Activated CD4-positive, alpha-beta T cell treated with anti-CD3 and anti-CD28 coated beads, Interleukin-2, amount 50 U/mL, for 24 hours (primary cell): Measurements from ENCODE around the gene RAB14.

Source experiments
- DNase-seq, 2 donors: peaks; one replicate each; pipeline ENCODE4 v3.0.0-alpha.2; 2020; ENCODE audit warnings: low read depth in 1 of 2, low spot score in 1 of 2

RAB14 gene

DNA sequence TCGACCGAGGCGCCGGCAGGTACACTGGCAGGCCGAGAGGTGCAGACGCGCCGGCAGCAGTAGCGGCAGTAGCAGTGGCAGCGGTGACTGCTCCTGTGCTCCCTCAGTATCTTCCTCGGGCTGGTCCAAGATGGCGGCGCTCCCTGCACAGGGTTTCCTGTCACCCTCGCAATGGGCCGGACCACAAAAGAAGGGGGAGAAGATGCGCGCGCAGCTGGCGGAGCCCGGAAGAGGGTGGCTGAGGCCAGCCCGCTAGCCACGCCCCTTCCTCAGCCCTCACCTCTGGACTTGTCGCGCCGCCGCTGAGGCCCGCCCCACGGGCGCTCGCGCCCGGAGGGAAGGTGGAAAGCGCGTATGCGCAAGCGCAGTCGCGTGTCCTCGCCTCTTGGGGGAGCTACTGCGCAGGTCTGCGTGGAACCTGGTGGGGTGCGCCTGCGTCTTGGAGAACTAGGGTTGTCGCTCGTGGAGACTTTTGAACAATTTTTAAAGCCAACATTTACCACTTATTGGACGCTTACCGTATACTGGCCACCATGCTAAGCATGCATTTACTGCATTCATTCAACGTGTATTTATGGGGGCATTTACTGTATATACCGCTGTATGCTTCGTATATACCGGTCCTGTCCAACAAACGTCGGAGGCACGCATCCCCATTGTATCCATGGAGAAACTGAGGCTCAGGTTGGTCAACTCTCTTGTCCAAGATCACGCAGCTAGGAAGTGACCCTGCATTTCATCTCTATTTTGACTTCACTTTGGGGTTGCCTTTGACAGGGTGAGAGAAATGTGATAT is at the start of gene RAB14:
Gene RAB14, minus strand, starts transcription at position 132 of the 796 bp plus-strand sequence. CDS start 8,457 bp downstream, outside the sequence.
- DNase-seq: peak; percentile 99 to 100

DNA sequence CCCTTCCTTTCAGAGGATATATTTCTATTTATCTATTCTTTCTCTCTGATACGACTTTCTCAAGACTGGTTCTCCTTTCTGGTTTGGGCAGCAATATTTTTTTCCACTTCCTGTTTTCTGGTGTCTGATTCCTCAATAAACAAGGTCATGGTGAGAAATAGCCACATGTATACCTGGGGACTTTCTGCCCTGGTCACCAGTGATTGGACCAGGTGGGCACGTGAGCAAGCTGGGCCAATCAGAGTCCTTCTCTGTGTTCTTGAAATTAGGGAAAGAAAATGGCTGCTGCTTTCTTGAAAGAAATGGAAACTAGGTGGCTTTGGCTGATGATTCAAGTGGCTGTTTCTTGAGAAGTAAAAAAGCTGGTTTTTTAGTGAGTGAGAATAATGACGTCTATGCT is 47.9 kb upstream of the RAB14 start:
- DNase-seq: no peak

DNA sequence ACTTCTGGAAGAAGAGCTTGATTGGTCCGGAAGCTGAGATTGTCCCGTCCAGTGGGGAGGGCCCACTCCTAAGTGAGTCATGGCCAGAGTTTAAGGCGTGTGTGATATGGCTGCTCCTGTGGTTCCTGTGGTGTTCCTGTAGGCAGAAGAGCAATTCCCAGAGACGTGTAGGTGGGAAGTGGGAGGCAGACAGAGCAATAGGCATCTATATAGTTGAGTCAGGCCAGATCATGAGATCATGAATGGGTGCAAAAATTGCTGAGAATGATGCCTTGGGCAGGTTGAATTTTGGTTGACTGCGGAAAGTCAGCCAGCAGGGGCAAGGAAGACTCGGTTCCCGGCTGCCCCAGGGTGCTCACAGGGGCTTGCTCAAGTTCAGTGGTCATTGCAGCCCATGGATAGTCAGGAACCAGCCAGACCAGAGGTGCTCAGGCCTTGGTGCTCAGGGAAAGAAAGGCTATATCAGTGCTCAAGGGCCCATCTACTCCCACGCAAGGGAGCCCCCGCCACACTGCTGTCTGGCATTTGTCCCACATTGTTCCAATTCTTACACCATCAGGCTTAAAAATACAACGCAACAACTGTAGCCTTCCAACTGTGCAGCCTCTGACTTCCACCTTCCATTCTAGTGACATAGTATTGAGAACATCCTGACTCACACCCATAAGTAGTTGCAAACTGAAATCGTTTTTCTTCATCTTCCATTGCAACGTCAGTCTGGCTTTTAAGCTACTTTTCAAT is 45.3 kb upstream of the RAB14 start:
- DNase-seq: no peak

DNA sequence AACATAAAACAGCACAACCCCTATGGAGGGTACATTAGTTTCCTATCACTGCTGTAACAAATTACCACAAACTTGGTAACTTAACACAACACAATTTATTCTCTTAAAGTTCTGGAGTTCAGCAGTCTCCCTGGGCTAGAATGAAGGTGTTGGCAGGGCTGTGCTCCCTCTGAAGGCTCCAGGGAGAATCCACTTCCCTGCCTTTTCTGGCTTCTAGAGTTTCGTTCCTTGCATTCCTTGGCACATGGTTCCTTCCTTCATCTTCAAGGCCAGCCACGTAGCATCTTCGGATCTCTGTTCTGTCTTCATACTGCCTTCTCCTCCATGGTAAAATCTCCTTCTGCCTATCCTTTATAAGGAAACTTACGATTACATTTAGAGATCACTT is 41.3 kb upstream of the RAB14 start:
- DNase-seq: no peak

DNA sequence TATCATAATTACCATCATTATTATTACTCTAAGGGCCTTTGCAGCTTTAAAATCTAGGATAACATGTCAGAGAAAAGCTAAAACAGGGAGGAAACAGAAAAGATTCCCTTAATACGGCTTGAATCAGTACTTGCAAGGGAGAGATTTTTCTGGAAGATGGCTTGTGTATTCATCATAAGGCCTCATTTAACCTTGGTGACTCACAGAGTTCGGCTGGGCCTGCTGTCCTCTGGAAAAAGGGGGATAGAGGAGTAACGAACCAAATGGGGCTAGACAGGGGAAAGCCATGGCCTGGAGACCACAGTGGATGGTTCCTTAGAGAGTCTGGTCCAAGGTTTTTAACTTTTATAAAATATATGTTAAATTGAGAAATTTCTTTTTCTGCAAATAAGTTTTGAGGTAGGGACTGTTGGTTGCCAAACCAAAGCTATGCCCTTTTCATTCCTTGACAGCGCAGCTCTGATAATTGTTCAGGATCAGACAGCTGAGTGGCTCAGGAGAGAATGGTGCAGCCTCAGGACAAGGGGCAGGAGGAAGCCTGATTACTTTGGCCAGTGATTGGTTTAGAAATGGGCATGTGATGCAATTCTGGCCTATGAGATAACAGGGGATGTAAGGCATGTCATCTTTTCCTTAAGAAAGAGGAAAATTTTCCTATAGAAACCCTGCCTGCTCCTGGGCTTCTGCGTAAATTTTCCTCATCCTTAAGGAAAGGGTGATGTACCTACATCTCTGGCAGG is 40.7 kb upstream of the RAB14 start:
- DNase-seq: no peak

DNA sequence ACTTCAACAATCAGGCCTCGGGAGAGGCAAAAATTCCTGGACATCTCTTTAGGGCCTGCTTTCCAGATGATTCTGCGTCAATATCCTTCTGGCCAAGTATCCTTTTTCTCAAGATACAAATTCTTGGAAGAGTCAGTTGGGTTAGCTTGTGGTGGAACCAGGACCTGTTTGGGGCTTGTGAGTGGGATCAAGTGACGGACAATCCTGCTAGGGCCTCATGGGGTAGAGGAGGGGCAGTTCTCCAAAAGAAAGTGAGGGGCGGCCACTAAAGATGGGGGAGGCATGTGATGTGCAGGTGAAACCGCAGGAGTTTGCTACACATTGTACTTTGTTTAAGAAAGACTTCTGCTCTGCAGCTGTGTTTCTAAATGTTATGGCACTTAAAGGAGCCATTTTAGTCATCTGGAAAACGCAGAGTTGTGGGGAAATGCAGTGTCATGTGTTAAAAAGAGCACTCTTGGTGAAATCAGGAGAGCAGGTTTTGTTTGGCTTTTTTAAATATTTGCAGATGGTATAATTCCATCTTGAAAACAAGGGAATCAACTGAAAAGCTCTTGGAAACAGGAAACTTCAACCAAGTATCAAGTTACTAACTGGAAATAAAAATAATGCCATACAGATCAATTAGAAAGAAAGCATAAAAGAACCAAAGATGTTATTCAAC is 38.9 kb upstream of the RAB14 start:
- DNase-seq: no peak

DNA sequence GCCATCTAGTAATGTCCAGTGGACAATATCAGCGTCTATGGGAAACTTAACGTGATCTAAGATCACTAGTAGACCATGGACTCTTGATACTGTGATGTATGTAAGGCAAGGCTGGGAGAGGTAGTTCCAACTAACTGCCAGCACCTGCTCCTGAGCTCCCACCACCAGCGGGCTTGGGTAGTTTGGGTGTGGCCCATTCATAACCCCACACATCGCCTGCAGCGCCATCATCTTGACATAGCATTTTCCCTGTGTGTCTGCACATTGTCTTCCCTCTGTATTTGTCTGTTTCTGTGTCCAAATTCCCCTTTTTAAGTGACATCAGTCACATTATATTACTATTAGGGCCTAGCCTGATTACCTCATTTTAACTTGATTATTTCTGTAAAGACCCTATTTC is 38.2 kb upstream of the RAB14 start:
- DNase-seq: no peak

DNA sequence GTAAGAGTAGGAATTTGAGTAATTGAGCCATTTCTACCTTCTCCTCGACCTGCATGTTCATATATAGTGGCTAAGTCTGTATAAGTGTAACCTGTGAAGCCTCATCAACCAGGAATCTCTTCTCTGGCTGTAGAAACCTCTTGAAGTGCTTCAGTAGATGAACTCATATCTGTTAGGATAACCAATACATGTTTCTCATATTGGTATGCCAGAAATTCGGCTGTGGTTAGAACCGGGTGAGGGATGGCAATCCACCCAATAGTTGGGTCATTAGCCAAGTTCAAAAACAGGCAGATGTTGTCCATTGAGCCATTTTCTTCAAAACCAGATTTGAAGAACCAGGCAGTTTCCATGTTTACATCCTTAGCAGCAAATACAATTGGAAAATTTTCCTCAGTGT is 37.4 kb upstream of the RAB14 start:
- DNase-seq: no peak

DNA sequence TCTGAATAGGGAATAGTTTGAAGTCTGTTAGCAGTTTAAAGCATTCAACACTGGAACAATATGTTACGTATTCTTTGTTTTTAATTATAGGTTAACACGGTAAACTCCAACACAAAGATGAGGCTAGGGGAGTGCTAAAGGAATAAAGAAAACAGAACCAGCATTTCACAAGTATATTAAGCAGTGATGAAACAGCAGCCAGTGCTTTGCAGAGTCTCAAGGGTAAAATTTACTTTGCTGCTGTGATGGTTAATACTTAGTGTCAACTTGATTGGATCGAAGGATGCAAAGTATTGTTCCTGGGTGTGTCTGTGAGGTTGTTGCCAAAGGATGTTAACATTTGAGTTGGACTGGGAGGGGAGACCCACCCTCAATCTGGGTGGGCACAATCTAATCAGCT is 36.2 kb upstream of the RAB14 start:
- DNase-seq: no peak

DNA sequence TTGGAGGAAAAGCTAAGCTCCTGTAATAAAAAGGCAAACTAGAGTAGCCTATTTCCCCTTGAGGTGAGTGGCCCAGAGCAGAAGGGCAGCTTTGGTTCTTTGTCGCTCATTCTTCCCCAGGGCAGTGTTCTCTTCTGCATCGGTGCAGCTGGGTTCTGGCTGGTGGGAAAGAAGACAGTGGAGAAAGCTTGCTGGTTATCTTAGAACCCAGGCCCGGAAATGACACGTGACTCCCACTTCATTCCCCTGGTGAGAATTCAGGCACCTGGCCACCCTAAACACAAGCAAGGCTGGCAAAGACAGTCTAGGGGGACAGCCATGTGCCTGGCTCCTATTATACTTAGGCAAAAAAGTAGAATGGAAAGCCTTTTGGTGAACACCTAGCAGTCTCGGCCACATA is 33.8 kb upstream of the RAB14 start:
- DNase-seq: no peak

DNA sequence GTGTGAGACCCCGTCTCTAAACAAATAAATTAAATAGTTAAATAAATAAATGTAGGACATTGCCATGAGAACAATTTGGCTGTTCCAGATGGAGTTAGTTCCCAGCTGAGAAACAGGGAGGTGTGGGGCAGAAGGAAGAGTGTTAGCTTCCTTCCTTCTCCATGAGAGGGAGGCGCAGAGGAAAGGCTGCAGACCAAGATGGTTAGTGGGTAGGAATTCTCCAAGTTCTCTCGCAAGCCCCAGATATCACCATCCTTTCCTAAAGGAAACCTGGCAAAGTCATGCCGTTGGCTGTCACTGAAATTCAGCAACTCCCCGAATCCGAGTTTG is 33.1 kb upstream of the RAB14 start:
- DNase-seq: no peak

DNA sequence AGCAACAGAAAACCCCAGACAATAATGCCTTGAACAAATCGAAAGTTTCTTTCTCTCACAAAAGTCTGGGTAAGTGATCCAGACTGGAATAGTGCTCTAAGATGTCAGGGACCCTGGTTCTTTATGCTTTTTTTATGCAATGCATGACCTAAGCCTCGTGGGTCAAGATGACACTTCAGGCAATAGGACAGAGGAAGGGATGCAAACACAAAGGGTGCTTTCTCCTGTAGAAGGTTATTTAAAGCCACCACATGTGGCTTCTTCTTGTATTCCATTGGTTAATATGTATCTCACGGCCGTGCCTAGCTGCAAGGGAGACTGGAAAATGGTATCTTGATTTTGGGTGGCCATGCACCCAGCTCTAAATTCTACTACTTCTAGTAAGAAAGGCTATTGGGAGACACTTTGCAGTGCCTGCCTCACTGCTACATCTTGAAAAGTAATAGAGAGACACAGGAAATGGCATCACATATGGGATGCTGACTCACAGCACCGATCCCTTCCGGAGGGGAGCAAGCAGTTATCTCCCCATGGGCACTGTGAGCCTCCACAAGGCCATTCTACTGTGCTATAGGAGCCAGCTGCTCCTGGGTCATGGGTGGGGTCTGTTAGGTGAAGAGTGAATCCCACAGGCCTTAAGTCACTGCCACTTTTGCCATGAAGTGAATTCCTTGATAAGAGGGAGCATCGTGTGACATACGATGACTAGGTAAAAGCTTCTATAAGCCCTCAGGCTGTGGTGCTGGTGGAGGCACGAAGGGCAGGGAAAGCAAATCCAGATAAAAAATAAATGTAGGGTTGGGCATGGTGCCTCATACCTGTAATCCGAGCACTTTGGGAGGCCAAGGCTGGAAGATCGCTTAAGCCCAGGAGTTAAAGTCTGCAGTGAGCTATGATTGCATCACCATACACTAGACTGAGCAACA is 32.5 kb upstream of the RAB14 start:
- no peak for DNase-seq

DNA sequence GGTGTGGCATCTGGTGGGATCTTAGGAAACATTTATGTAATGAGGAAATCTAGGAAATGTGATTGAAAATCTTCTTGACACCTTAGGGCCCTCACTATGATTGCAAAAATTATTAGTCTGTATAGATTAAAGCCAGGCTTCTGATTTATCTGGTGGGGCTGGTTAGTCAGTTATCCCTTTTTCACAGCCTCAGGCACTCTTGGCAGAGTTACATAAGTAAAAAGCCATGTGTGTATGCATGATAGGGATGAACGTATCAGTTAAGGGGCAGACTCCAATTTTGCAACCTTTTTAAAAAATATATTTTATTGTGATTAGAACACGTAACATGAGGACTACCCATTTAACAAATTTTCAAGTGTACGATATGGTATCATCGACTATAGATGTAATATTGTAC is 30.6 kb upstream of the RAB14 start:
- no peak for DNase-seq

DNA sequence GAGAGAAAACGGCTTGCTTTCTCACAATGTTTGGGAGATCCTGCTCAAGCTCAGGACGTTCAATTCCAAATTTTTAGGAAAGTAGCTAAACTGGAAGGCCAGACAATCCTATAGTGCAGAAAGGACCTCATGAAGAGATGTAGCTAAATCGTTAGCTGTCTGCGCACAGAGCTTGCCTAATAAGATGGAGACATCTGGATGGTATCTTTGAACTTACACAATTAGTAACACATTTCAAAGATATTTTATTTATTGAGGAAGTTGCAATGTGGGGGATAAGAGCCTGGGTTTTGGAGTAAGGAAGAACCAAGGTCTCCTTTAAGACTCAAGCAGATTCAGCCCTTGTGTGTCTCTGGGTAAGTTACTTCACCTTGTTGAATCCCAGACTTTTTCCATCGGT is 28.6 kb upstream of the RAB14 start:
- no peak for DNase-seq

DNA sequence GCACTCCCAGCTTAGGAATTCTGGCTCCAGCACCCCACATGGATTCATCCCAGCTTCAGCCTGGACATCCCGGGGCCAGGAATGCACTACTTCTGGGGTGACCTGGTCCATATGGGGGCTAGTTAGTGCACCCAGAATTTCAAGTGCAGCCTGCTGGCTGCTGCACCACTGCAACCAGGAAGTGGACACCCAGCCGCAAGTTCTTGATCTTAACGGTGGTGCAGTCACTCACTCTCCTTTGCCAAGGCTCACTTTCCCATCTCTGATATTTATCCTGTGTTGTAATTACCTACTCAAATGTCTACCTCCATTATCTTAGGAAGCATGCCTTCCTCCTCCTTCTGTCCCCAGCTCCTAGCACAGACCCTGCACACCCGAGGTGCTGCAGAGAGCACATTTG is 26.2 kb upstream of the RAB14 start:
- no peak for DNase-seq

DNA sequence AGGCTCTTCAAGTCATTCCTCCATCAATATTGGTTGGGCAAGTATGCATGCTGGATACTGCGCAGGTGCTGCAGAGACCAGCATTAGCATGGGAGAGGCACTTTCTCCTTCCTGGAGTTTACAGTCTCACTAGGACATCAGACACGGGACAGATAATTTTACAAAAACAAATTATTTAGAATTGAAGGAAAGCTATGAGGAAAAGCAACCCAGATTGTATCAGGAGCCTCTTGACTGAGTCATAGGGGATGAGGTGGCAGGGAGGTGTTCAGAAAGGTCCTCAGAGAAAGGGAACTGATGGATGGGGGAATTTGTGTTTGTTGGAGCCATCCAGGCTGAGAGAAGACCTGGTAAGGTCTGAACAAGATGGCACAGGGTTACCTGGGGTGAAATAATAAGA is 24.5 kb upstream of the RAB14 start:
- no peak for DNase-seq

DNA sequence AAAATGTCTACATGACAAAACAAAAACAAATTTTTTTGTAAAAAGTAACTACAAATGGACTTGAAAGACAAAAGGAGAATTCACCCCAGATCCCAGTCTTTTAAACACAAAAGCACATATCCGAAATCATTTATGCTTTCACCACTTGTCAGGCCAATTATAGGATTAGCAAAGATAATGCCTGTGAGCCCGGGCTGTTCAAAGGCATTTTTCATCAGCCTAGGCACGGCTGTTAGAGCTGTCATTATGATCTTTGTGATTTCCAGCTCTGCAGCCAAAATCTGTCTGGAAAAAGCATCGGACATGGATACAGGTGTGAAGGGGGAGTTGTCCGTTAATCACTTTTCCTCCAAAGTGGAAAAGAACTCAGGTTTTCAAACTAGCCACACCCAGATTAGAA is 23.6 kb upstream of the RAB14 start:
- DNase-seq: no peak

DNA sequence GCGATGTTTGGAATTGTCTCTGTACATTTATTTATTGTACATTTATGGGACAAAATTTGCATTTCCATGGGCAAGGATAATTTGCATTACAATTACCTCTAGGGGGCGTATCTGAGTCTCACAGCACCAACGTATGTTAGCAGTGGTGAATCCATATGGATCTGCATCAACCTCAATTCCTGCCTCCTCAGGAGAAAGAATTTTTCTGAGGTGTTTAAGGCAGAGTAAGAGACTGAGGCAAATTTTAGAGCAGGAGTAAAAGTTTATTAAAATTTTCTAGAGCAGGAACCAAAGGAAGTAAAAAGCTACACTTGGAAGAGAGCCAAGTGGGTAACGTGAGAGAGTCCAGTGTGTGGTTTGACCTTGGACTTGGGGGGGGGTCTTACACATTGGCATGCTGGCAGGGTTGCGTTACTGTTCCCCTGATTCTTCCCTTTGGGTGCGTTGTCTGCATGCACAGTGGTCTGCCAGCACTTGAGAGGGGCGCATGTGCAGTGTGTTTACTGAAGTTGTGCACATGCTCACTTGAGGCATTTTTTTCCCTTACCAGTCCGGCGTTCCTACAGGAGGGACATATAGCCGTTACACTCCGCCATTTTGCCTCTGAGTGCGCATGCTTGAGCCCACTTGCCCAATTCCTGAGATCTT is 21.0 kb upstream of the RAB14 start:
- no peak for DNase-seq

DNA sequence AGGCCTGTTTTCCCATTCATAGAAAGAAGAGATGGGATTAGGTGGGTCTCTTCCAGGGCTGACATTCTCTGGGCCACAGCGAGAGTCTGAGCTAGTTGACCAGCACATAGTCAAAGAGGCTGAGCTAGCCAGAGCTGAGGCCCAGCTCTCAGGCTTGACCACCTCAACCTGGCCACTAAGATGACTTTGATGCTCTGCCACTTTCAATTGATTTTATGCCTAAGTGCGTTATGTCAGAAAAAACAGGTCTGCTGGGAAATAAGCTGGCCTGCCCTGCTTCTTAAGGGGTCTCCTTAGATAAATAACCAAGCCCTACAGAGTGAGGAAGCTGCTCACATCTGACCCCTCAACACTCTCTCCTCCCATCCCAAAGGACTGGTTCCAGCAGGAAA is 20.0 kb upstream of the RAB14 start:
- no peak for DNase-seq

DNA sequence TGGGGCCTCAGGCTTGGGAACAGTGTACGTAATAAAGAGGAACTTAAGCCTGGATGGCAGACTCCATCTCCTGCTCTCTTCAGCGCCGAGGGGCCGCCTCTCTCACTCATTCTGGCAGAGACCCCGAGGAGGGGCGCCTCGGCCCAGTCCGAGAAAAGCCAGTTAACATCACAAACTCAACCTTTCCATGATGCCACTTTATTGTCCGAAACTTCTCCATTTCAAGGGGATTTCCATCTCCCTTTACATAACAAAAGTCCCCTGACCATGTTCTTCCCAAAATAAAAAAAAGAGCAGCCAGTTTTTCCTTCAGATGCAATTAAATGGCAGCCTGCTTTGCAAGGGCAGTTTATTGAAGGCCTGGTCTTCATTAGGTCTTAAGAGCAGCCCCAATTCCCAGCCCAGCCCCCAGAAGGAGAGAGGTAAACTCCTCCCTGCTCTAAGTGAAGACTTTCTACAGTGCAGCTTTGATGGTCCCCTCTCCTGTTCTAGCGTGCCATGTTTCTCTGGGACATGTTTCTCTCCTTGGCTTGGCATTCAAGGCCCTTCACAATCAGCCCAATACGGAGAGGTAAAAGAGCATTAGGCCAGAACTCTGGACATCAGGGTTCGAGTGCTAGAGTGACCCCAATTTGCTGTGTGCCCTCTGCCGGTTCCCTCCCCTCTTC is 19.5 kb upstream of the RAB14 start:
- DNase-seq: no peak
